CD4-positive, alpha-beta T cell treated with Interleukin-15 for 1 hour (primary cell): Measurements from ENCODE around the gene JMJD1C.
"Not testable (repeated sequence)": the region's sequence is repeated elsewhere in the genome, so short reads cannot be mapped to it uniquely, and the experiment has no call there.

Source experiments
- DNase-seq: peaks from one replicate; pipeline ENCODE4 v3.0.0-alpha.2; 2020

Gene JMJD1C

DNA sequence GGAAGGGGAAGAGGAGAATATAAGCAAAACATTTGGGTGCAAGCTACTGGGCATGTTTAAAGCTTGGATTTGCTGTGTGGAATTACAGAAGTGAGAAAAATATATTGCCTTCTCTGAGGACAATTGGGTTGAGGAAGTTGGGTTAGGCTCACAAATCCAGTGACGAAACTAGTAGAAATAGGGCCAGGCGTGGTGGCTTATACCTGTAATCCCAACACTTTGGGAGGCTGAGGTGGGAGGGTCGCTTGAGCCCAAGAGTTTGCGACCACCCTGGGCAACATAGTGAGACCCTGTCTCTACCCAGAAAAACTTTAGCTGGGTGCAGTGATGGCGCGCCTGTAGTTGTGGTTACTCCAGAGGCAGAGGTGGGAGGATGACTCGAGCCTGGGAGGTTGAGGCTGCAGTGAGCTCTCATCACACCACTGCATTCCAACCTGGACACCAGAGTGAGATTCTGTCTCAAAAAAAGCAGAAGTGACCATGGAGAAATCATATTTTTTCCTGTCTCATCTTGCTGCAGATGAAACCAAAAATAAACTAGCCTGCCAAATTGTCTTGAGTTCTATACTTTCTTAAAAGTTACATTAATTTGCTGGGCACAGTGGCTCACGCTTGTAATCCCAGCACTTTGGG, 310.3 kb downstream of the JMJD1C start:
- no peak for DNase-seq

DNA sequence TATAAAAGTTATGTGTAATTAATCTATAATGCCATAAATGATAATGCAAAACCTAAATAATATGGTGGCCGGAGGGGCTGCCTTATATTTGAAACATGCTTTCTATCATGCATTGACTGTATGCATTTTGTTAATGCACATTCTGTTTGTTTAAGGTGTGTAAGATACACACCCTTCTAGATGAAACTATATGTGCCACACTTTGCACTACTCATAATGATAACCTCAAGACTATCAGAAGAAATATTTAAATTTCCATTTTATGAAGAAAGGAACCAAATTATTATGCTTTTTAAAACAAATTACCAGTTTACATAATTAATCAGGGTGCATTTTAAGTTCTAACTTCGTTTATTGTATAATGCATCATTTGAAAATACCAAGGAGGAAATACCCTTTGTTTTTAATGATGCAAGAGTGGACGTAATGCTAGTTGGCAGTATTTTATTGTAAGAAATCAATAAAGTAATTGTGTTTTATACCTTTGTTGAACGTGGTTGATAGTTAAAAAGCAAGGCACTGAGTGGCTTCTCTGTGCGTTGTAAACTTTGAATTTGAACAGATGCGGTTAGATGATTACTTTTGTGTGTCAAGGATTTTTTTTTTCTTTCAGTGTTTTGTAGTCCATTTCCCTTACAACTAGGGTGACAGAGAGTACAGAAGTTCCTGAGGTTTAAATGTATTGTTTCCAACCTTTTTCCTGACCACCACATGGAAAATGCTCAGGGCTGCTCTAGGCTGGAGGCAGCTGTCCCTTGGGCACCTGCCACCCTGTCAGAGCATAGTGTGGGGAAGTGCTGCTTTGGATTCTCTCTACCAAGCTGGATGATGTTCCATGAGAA, 311.0 kb downstream of the JMJD1C start:
- DNase-seq = no peak

DNA sequence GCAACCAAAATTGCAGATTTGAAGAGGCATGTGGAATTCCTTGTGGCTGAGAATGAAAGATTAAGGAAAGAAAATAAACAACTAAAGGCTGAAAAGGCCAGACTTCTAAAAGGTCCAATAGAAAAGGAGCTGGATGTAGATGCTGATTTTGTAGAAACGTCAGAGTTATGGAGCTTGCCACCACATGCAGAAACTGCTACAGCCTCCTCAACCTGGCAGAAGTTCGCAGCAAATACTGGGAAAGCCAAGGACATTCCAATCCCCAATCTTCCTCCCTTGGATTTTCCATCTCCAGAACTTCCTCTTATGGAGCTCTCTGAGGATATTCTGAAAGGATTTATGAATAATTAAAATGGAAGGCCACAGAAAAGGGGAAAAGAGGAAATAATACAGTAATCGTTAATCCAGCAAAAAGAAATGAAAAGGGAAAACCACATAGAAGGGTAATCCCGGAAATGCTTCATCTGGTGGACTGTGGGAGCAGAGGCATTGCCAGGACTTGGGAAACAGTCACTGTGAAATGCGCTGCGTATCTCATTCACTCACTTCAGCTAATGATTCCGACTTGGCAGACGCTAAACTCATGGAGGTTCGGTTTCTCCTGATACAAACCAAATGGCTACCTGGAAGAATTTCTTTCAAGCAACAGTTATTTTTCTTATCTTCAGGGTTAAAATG, 311.8 kb downstream of the JMJD1C start:
- DNase-seq = not testable (repeated sequence)

DNA sequence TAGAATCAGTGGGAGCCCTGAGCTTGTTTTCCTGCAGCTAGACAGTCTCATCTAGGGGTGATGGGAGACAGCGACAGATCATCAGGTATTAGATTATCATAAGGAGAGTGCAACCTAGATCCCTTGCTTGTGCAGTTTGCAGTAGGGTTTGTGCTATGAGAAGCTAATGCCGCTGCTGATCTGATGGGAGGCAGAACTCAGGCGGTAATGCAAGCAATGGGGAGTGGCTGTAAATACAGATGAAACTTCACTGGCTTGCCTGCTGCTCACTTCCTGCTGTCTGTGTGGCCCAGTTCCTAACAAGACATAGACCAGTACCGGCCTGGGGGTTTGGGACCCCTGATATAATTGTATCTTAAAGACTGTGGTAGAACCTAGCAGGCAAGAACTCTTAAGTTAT, 315.0 kb downstream of the JMJD1C start:
- no peak for DNase-seq

DNA sequence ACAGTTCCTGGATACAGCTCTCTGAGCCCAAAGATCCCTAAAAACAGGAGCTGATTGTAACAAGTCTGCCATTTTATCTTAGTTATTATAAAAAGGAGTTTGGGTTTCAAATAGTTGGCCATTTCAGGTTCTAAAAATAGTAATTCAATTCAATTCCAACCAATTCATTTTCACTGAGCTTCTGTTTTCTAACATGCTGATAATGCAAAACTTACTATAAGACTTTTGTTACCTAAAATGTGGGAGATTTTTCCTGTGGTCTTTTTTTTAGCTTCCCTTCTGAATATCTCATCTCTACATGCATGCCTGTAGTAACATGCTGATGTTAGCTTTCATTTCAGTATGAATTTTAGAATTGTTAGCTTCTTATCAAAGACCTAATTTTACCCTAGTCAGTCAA, 319.3 kb downstream of the JMJD1C start:
- no peak for DNase-seq

DNA sequence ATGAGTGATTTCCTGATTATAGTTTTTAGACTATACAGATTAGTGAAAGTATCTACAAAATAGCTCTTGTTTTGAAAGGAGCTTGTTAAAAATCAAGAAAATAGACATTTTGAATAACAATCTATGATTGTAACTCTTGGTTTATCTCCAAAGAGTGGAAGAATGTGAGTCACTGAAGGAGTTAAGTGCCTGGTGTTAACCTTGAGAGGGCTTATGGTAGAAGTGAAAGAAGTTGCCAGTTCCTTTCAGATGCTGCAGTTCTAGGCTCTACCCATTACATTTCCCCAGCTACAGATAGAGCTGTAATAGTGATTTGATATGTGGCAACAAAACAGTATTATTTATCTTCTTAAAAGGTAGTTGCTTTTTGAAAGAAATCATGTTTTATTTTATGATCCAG, 320.0 kb downstream of the JMJD1C start:
- DNase-seq = no peak

DNA sequence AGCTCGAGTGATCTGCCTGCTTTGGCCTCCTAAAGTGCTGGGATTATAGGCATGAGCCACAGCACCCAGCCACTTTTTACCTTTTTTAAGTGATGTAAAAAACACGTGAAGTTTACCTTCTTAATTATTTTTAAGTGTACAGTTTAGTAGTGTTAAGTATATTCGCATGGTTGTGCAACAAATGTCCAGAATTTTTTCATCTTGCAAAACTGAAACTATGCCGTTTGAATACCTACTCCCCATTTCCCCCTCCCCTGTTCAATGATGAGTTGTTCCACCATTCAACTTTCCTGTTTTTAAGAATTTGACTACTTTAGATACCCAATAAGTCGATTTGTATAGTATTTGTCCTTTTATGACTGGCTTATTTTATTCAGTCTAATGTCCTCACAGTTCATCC, 321.8 kb downstream of the JMJD1C start:
- no peak for DNase-seq

DNA sequence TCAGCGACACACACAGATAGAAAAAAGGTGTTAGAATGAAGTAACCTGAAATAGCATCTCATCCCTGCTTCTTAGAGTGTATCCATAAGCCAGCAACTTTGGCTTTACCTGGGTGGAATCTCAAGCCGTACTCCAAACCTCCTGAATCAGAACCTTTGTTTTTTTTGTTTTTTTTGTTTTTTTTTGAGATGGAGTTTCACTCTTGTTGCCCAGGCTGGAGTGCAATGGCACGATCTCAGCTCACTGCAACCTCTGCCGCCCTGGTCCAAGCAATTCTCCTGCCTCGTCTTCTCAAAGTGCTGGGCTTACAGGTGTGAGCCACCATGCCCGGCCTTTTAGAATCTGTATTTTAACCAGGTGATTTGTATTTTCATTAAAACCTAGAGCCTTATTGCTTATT, 323.6 kb downstream of the JMJD1C start:
- DNase-seq = no peak

DNA sequence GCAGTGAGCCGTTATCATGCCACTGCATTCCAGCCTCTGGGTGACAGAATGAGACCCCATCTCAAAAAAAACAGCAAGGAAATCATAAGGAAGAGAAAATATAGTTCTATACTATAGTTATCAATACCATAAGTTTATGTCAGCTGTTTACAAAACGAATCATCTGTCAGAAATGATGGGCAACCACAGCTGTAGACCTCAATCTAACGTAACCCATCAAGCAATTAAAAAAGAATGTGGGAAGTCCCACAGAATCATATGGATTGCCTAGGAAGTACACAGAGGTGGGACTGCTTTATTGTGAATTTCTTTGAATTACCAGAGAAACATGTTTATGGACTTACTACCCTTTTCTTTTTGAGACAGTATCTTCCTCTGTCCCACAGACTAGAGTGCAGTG, 325.7 kb downstream of the JMJD1C start:
- DNase-seq = no peak

DNA sequence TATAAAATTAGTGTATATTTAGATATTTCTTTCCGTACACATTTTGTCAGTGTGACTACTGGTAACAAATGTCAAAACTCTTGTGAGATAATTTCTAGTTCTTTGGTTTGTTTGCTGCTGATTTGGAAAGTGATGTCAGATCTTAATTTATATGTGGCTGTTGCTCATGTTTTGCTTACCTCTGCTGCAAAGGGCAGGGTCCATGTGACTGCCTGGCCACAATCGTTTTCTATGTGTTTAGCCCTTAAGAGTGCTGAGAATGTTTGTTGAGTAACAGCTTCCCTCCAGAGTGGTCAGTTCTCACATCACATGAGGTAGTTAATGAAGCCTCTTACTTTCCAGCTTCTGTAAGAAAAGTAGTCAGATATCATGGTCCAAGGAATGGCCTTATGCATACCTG, 328.5 kb downstream of the JMJD1C start:
- DNase-seq = no peak

DNA sequence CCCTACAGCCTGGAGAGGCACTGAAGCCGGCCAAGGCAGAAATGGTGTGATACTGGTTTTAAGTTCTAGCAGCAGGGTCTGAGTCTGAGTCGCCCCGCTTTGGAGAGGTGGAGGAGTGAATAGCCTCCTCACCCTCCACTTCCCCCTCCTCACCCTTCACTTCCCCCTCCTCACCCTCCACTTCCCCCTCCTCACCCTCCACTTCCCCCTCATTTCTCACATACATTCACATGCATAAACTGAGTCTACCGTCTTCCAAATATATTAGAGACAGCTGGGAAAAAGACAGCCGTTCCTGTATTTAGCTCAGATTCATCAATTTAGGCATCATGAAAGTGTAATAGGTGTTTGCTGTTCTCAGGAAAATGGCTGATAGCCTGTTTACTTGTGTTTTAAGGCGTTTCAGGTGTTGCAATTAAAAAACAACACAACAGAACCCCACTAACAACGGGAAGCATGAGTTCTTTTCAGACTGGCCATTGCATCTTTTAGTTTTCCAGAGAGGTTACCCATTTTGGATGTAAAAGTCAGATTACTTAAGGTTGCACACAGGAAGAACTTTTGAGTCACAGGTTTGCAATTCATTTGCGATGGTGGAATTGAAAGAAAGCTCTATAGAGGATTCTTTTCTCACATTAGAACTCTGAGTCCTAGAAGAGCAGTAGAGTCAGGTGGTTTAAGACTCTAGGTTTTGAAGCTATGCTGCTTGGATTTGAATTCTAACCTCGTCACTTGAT, 331.8 kb downstream of the JMJD1C start:
- DNase-seq = no peak

DNA sequence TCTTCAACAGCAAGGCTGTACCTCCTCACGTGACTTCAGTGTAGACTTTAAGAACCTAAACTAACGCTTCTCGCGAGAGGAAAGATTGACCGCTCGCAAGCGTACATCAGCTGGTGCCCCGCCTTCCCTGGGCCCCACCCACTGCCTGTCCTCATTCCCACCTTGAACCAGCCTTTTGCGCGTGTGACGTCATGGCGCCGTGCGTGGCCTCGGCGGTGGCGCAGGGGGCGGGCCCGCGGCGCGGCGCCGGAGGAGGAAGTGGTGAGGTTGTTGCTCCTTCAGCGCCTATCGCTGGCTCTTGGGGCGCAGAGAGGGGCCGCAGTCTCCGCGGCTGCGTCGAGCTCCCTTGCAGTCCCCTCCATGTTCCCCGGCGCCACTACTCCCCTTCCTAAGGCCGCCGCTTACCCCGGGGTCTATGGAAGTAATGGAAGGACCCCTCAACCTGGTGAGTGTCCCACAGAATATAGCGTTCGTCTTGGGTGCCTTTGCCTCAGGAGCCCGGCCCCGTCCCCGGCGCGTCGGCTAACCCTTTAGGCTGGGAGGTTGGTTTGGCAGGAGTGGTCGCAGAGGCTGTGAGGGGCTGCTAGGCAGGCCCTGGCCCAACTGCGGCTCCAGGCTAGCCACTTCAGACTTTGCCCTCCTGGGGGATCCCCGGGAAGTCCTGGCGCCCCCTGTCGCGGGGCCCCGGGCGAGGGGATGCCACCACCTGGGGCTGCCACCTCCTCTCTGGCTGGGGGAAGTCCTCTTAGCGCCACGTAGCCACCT, 332.5 kb downstream of the JMJD1C start, which contains the start of gene NRBF2:
NRBF2 (plus strand) TSS at position 273 of the 765 bp plus-strand sequence; CDS start at position 416, 143 bp downstream.
- peak; percentile 98 for DNase-seq

DNA sequence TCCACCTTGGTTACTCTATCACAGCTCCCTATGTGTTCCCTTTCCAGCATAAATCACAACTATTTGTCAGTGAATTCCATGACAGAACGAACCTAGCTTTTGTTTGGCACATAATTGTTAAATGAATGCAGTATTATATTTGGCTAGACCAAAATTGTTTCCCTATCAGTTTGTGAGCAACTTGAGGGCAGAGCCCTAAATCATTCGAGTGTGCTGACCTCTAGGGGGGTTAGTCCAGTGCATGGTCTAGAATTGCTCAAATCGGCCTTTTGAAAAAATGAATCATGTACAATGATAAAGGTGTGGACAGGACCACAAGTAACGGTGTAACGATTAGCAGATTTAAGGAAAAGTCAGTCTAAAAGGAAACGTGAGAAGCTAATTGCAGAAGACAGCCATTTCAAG, 333.1 kb downstream of the JMJD1C start:
- DNase-seq = no peak

DNA sequence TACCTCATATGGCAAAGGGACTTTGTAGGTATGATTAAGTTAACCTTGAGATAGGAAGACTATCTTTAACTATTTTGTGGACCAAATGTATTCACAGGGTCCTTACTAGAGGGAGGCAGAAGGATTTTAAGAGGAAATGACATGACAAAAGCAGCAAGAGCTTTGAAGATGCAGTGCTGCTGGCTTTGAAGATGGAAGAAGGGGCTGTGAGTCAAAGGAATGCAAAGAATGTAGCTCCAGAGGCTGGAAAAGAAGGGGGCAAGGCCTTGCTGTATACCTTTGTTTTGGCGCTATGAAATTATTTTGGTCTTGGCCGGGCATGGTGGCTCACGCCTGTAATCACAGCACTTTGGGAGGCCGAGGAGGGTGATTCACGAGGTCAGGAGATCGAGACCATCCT, 335.9 kb downstream of the JMJD1C start:
- DNase-seq = no peak

DNA sequence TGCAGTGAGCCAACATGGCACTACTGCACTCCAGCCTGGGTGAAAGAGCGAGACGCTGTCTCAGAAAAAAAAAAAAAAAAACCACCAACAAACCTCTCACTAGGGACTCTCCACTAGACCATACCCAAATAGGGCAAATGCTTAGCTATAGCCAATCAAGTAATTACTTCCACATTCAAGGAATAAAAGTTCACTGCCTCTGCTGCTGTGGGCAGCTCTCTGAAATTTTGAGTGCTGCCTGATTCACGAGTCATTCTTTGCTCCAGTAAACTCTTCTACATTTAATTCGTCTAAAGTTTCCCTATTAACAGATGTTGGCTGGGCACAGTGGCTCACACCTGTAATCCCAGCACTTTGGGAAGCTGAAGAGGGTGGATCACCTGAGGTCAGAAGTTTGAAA, 337.3 kb downstream of the JMJD1C start:
- DNase-seq = no peak

DNA sequence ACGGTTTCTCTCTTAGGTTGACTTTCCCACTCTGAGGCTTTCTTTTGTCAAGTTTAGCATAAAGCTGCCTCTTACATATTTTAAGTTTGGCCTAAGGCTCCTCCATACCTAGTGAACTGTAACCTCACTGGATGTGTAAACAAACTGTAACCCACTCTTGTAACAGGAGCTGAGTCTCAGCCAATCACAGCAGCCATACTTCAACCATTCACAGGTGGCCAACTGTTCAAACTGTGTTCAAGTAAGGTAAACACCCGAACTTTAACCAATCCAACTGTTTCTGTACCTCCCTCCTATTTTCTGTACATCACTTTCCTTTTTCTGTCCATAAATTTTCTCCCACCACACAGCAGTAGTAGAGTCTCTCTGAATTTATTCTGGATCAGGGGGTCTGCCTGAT, 340.3 kb downstream of the JMJD1C start:
- DNase-seq = no peak

DNA sequence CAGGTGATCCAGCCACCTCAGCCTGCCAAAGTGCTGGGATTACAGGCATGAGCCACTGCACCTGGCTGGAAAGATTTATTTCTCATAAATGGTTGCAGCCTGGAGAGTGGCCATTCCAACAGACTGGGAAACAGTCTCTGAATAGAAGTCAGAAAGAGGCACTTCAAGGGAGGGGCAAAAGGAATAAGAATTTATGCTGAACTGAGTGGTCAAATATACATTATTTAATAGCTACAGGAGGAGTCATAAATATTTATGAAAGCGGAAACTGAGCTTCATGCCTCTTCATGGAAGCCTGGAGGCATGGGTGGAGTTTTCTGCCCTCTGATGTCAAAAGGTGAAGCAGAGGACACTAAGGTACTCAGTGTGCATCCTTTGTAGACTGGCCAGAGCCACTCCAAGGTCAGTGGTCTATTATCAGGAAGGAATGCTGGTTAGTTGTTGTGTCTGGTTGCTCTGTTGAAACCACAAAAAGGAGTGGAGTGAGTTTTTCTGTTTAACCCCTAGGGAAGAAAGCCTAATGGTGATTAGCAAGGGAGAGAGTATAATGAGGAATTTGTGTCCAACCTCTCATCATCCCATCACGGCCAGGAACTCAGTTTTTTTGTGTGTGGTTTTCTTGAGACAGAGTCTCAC, 341.9 kb downstream of the JMJD1C start:
- DNase-seq = no peak

DNA sequence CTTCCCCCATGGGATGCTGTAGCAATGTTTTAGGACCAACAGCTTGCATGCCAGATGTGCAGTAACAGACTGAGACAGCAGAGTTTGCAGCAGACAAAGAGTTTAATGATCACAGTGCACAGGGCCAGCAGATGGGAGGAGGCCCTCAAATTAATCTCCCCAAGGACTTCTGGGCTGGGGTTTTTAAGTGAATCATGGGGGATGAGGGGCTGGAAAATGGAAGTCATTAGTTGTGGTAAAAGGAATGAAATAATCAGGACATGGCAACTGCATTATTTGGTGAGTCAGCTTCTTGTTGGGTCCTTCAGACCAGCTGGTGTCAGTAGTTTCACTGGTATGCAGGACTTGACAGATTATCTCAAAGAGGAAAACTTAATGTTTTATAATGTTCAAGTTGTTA, 345.2 kb downstream of the JMJD1C start:
- DNase-seq = no peak

DNA sequence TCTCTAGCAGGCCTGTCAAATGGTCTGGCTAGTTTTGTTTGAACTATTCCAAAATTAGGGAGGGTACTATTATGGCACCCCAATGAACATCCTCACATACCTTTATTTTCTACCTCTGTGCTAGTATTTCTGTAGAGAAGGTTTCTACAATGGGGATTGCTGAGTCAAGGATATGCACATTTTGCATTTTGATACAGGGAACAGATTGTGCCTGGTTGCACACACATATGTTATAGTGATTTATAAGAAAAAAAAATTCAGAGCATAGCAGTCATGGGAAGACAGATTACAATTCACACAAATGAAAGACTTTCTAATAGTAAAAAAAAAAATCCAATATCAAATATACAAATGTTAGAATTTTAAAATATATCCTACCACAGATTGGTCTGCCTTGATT, 346.7 kb downstream of the JMJD1C start:
- DNase-seq = no peak
